Measurements from ENCODE around the gene RAB27A. TPM values are rescaled to one million over a fixed set of nuclear protein-coding genes. Genes with fewer than 3 reads are reported as not detected.

The RAB27A gene
- polyA plus RNA-seq, 1 of the 3 experiments (the other 2 are of a cell fraction), result 9.6 TPM

DNA sequence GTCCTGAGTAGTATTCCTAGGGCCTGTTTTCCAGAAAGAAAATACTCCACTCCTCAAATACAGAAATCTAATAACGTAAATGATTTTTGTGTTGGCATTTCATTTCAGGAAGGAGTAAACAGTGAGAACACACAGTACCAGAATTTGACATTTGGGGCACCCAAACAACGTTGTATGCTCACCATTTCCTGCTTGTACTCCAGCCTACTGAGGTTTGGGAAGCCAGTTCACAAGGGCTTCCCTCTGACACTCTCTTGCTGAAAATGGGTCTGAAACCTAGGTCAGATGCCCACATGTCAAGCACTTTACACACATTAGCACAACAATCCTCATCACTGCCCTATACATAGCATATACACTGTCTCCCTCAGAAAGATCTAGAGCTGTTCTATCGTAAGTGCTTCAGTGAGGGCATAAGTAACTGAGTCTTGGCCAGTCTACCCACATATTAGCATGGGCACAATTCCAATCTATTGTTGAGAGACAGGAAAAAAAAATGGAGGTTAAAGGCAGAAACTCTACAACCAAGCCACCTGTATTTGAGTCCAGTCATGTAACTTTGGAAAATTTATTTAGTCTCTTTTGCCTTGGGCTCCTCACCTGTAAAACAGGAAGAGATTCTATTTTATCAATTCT, 49.4 kb downstream of the RAB27A start:
- Histone ChIP-seq H3K36me3 (replicated peaks in 1 of 2; ENCODE audit: control insufficient read depth in 1 of 2, insufficient read depth in 2 of 2, low read length in 1 of 2) (no peaks in the 10 kb centered on the region), H3K9me3 (no peaks in the 10 kb centered on the region), H3K27me3 (ENCODE audit: insufficient read depth) (no peaks in the 10 kb centered on the region), H3K4me3 (ENCODE audit: low read depth in 2 of 2, low read length in 1 of 2) (no peak overlapping the region), H2AFZ (ENCODE audit: low read depth) (no peak overlapping the region), H3K4me1 (ENCODE audit: control insufficient read depth in 1 of 2, insufficient read depth in 2 of 2, low read depth in 1 of 2, low read length in 1 of 2) (no peaks in the 10 kb centered on the region), H3K79me2 (ENCODE audit: insufficient read depth) (no peaks in the 10 kb centered on the region), H3K9ac (no peak overlapping the region), H3K4me2 (no peak overlapping the region), H3K27ac (ENCODE audit: low read depth in 2 of 2, low read length in 1 of 2) (no peak overlapping the region), H3K9me2 (no peaks in the 10 kb centered on the region), H3F3A (replicated peaks; ENCODE audit: insufficient read depth) (no peaks in the 10 kb centered on the region), H4K20me1 (ENCODE audit: insufficient read depth) (no peaks in the 10 kb centered on the region)
- POLR2A ChIA-PET, result no interaction called here
- DNase-seq, result no peak
- CTCF ChIA-PET, result no interaction called here
- TF ChIP-seq, protein P1, sequence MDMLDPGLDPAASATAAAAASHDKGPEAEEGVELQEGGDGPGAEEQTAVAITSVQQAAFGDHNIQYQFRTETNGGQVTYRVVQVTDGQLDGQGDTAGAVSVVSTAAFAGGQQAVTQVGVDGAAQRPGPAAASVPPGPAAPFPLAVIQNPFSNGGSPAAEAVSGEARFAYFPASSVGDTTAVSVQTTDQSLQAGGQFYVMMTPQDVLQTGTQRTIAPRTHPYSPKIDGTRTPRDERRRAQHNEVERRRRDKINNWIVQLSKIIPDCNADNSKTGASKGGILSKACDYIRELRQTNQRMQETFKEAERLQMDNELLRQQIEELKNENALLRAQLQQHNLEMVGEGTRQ (IDR thresholded peaks at IDR 0.05; ENCODE audit: borderline replicate concordance, low read depth, low read length), result no peak
- TF ChIP-seq JUND (IDR thresholded peaks at IDR 0.05), result no peak
- TF ChIP-seq EZH2phosphoT487 (IDR thresholded peaks at IDR 0.05; ENCODE audit: borderline replicate concordance, low read depth), result no peak
- TF ChIP-seq EP300 (IDR thresholded peaks at IDR 0.05; ENCODE audit: borderline replicate concordance in 1 of 2, low read depth in 1 of 2, low read length in 1 of 2), result no peak
- no peak for TF ChIP-seq FOXM1 (IDR thresholded peaks at IDR 0.05; ENCODE audit: low read depth)
- TF ChIP-seq, protein P2, sequence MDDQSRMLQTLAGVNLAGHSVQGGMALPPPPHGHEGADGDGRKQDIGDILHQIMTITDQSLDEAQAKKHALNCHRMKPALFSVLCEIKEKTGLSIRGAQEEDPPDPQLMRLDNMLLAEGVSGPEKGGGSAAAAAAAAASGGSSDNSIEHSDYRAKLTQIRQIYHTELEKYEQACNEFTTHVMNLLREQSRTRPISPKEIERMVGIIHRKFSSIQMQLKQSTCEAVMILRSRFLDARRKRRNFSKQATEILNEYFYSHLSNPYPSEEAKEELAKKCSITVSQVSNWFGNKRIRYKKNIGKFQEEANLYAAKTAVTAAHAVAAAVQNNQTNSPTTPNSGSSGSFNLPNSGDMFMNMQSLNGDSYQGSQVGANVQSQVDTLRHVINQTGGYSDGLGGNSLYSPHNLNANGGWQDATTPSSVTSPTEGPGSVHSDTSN (IDR thresholded peaks at IDR 0.05), result no peak
- TF ChIP-seq, protein P3, sequence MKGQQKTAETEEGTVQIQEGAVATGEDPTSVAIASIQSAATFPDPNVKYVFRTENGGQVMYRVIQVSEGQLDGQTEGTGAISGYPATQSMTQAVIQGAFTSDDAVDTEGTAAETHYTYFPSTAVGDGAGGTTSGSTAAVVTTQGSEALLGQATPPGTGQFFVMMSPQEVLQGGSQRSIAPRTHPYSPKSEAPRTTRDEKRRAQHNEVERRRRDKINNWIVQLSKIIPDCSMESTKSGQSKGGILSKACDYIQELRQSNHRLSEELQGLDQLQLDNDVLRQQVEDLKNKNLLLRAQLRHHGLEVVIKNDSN (IDR thresholded peaks at IDR 0.05; ENCODE audit: borderline replicate concordance, low read depth), result no peak
- no peak for TF ChIP-seq GABPA (IDR thresholded peaks at IDR 0.05; ENCODE audit: low read depth)
- no peak for TF ChIP-seq SIN3A (IDR thresholded peaks at IDR 0.05; ENCODE audit: borderline replicate concordance, low read depth, low read length)
- TF ChIP-seq TAF1 (IDR thresholded peaks at IDR 0.05; ENCODE audit: borderline replicate concordance, low read depth, low read length), result no peak
- 92% methylated on average over 3 of the region's 3 CpGs for WGBS (ENCODE audit: low lambda C conversion rate)

DNA sequence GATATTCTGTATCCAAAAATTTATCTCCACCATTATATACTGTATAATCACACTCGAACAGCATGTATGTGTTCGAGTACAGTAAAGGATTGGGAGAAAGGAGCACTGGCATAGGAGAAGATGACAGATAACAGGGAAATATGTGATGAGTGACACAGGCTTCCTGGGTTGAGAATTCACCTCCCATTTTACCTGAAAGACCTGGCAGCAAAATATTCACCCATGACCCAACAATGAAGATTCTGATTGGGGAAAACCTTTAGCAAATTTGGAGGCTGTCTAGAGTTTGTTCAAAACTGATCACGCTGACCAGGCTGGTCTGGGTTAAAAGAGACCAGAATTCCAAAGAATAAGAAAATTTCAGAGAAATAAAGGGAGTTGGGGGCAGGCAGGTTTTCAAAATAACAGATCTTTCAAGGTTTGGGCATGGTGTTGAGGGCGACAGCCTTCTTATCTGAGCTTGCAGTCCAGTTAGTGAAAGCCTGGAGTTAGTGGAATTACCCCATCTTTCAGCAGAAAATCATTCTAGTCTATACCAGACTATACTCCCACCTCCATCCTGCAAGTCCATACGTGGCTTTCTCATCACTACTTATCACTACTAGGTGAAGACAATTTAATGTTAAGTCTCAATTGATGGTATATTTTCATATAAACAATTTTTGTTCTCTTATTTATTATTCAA, 50.0 kb downstream of the RAB27A start:
- Histone ChIP-seq H3K4me1 (ENCODE audit: control insufficient read depth in 1 of 2, insufficient read depth in 2 of 2, low read depth in 1 of 2, low read length in 1 of 2) (no peaks in the 10 kb centered on the region), H3K79me2 (ENCODE audit: insufficient read depth) (no peaks in the 10 kb centered on the region), H3K27ac (ENCODE audit: low read depth in 2 of 2, low read length in 1 of 2) (no peak overlapping the region), H3K9me2 (no peaks in the 10 kb centered on the region), H2AFZ (ENCODE audit: low read depth) (no peak overlapping the region), H4K20me1 (ENCODE audit: insufficient read depth) (no peaks in the 10 kb centered on the region), H3F3A (replicated peaks; ENCODE audit: insufficient read depth) (no peaks in the 10 kb centered on the region), H3K36me3 (replicated peaks in 1 of 2; ENCODE audit: control insufficient read depth in 1 of 2, insufficient read depth in 2 of 2, low read length in 1 of 2) (no peaks in the 10 kb centered on the region), H3K4me2 (no peak overlapping the region), H3K27me3 (ENCODE audit: insufficient read depth) (no peaks in the 10 kb centered on the region), H3K4me3 (ENCODE audit: low read depth in 2 of 2, low read length in 1 of 2) (no peak overlapping the region), H3K9ac (no peak overlapping the region), H3K9me3 (no peaks in the 10 kb centered on the region)
- ChIA-PET CTCF (interaction anchor here (0.7 kb wide), 1 partner anchor 278 kb away, joined by 3 read pairs; no protein-coding TSS in a partner anchor), POLR2A (no interaction called here)
- TF ChIP-seq NFIC (IDR thresholded peaks at IDR 0.05; ENCODE audit: borderline replicate concordance) (no peak), ELF1 (IDR thresholded peaks at IDR 0.05) (no peak), FOXM1 (IDR thresholded peaks at IDR 0.05; ENCODE audit: low read depth) (no peak), EP300 (IDR thresholded peaks at IDR 0.05; ENCODE audit: borderline replicate concordance in 1 of 2, low read depth in 1 of 2, low read length in 1 of 2) (no peak), RAD21 (IDR thresholded peaks at IDR 0.05; ENCODE audit: low read length) (no peak)
- TF ChIP-seq, protein P1 (IDR thresholded peaks at IDR 0.05; ENCODE audit: borderline replicate concordance, low read depth, low read length), result no peak
- WGBS (ENCODE audit: low lambda C conversion rate), result 83% methylated on average over 5 of the region's 5 CpGs
- DNase-seq, result no peak
